Muscle layer of duodenum (tissue), 2 donors: ENCODE results near the gene DNER.

ENCODE experiments used
- H3K27ac ChIP-seq: one replicate; pipeline ENCODE4 v1.7.0; 2013; ENCODE audit warnings: mild to moderate bottlenecking, low read length
- H3K27me3 ChIP-seq: one replicate; pipeline ENCODE4 v1.7.0; 2013; ENCODE audit warnings: low read depth, mild to moderate bottlenecking, control low read depth, low read length
- H3K36me3 ChIP-seq, 2 donors: one replicate each; pipeline ENCODE4 v1.7.0; 2013; ENCODE audit warnings: low read length in 2 of 2, control low read depth in 1 of 2, mild to moderate bottlenecking in 1 of 2; ENCODE audit not compliant: insufficient read depth in 2 of 2, control insufficient read depth in 1 of 2
- H3K4me1 ChIP-seq, 2 donors: one replicate each; pipeline ENCODE4 v1.7.0; 2013; ENCODE audit warnings: low read length in 2 of 2, mild to moderate bottlenecking in 2 of 2, control low read depth in 1 of 2, moderate library complexity in 1 of 2; ENCODE audit not compliant: insufficient read depth in 2 of 2, control insufficient read depth in 1 of 2
- H3K4me3 ChIP-seq, 2 donors: one replicate each; pipeline ENCODE4 v1.7.0; 2013; ENCODE audit warnings: low read length in 2 of 2, low read depth in 1 of 2, mild to moderate bottlenecking in 1 of 2
- H3K9me3 ChIP-seq, 2 donors: one replicate each; pipeline ENCODE4 v1.7.0; 2013; ENCODE audit warnings: low read length in 2 of 2, control low read depth in 1 of 2, mild to moderate bottlenecking in 1 of 2; ENCODE audit not compliant: control insufficient read depth in 1 of 2
- donor health status: healthy.

Gene DNER

DNA sequence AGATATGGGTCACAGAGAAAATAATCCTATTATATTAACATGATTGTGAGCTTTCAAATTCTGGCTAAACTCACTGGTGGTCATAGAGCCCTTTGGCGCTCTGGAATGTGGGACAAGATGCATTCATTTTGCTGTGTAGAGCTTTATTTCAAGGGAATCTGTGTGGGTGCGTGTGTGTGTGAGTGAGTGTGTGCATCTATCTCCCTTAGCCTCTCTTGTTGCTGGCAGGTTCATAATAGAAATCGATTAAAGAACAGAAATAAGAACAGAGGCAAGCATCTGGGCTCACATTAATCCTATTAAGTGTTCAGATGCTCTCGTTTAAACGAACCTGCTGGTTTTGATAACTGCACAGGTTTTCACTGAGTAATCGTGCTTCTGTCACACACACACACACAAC lies 287.9 kb downstream of the DNER start:
- Histone ChIP-seq H3K4me1 (no peaks in the 10 kb centered on the region), H3K4me3 (no peak overlapping the region), H3K27me3 (no peaks in the 10 kb centered on the region), H3K36me3 (no peaks in the 10 kb centered on the region), H3K9me3 (no peaks in the 10 kb centered on the region), H3K27ac (no peak overlapping the region)

DNA sequence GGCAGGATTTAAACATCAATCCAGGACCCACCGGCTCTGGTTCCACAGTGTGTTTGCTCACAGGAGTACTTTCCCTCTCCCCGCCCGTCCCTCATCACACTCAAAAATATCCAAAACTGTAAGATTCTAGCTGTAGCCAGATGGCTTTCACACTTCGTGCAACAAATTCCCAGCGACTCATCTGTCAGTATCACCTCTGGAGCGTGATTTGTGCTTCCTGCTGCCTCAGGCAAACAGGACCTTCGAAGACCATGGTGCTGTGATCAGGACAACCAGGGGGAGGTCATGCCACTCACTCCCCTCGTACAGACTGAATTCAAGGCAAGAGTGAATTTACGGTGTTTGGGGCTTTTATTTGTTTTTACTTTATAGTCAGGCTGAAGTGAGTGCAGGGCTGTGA lies 288.8 kb downstream of the DNER start:
- Histone ChIP-seq H3K4me3 (no peak overlapping the region), H3K27ac (no peak overlapping the region), H3K27me3 (no peaks in the 10 kb centered on the region), H3K36me3 (no peaks in the 10 kb centered on the region), H3K9me3 (no peaks in the 10 kb centered on the region), H3K4me1 (no peaks in the 10 kb centered on the region)

DNA sequence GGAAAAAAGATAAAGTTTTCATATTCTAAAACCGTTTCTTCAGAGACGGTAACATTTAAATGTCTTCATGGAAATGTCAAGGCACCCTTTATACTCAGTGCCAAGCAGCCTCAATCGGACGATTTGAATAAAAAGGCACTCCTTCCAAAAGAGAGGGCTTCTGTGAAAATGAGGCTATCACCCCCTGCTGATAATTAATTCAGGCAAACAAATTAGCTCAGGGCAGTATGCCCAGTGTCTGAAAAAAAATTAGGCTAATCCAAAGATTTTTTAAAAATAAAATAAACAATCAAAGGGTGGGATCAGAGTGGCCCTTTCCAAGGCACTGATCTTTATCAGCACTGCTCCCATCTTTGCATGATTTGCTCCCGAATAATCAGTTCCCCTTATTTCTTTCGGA lies 292.3 kb downstream of the DNER start:
- Histone ChIP-seq H3K4me1 (peaks cover 0 to 9% of the 10 kb centered on the region in 2 donors), H3K4me3 (no peak overlapping the region), H3K9me3 (no peaks in the 10 kb centered on the region), H3K27me3 (no peaks in the 10 kb centered on the region), H3K36me3 (no peaks in the 10 kb centered on the region), H3K27ac (no peak overlapping the region)

DNA sequence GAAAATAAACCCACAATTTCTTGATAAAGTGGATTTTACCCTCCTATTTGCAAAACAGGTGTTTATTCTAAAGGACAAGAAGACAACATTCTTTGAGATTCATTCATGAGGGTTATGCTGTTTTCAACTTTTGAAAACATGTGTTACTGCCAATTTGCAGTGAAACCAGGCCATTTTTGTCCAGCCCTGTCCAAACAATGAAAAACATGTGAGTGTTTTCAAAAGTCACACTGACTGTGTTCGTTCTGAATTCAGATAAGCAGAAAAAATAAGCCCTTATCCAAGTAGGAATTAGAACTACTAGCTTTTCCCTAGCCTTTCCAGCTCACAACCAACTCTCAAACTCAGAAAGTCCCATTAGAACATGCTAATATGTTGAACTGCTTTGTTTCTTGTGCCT lies 295.2 kb downstream of the DNER start:
- H3K27me3 ChIP-seq: no peaks in the 10 kb centered on the region
- H3K9me3 ChIP-seq: no peaks in the 10 kb centered on the region
- peaks cover 0 to 9% of the 10 kb centered on the region in 2 donors for H3K4me1 ChIP-seq
- H3K36me3 ChIP-seq: no peaks in the 10 kb centered on the region
- peak overlapping the region; percentile 41 for H3K27ac ChIP-seq
- H3K4me3 ChIP-seq: no peak overlapping the region

DNA sequence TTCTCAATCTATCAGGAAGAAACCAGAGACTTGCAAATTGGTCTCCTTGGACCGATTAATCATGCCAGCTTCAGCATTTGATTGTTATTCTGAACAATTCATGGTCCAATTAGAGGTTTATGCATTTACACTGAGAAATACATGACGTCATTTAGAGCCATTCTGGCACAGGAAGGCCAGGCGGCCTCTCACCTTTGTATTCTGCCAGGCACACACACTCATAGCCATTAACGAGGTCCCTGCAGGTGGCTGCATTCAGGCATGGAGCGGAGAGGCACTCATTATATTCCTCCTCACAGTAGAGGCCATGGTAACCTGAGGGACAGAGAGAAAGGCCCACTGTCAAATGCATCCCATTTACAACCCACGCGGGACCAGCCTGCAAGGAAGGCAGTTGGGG lies 296.4 kb downstream of the DNER start:
- Histone ChIP-seq H3K27me3 (no peaks in the 10 kb centered on the region), H3K36me3 (no peaks in the 10 kb centered on the region), H3K4me1 (peaks cover 0 to 9% of the 10 kb centered on the region in 2 donors), H3K4me3 (no peak overlapping the region), H3K27ac (no peak overlapping the region), H3K9me3 (no peaks in the 10 kb centered on the region)

DNA sequence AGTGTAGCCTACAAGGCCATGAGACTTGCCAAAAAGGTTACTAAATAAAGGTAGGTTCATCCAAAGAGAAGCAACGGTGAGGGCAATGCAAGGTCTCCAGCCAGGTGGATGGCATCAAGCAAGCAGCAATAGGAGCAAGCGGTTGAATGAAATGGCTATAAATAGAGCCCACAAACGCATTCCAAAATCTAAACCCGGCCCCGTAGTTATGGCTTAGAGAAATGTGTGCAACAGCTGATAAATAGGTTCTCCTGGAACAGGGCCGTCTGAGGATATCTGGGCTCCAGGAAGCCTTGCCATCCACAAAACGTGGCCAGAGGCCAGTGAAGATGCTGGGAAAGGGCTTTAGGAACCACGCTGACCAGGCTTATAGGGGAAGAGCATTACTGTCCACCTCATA lies 297.2 kb downstream of the DNER start:
- Histone ChIP-seq H3K36me3 (no peaks in the 10 kb centered on the region), H3K4me1 (peaks cover 0 to 9% of the 10 kb centered on the region in 2 donors), H3K9me3 (no peaks in the 10 kb centered on the region), H3K27ac (peak overlapping the region; percentile 66), H3K4me3 (no peak overlapping the region), H3K27me3 (no peaks in the 10 kb centered on the region)

DNA sequence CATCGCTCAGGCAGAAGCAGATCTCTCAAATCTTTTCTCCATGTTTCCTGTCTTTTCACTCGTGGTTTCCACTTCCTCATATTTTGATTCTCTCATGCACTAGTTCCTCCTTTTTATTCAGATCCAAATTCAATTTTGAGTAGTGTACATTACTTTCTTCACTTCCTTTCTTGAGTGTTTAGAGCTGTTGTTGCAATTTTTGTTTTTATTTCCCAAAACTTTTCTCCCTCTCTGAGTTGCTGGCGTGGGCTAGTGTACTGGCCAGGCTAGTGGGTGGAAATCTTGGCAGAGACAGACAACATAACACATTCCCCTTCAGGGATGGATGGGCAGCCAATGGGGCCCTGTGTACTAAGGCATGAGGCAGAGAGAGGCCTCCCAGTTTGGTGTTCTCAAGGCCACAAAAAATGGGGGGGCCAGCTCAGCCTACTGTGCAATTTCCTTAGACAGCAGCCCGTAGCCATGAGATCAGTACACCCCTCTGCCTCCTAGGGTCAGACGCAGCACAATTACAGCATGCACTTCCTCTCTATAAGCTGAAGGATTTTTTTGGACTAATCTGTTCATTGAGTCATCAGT lies 298.1 kb downstream of the DNER start:
- no peaks in the 10 kb centered on the region for H3K36me3 ChIP-seq
- peak overlapping the region; percentile 66 for H3K27ac ChIP-seq
- H3K9me3 ChIP-seq: no peaks in the 10 kb centered on the region
- H3K27me3 ChIP-seq: no peaks in the 10 kb centered on the region
- peaks cover 0 to 9% of the 10 kb centered on the region in 2 donors for H3K4me1 ChIP-seq
- H3K4me3 ChIP-seq: no peak overlapping the region

DNA sequence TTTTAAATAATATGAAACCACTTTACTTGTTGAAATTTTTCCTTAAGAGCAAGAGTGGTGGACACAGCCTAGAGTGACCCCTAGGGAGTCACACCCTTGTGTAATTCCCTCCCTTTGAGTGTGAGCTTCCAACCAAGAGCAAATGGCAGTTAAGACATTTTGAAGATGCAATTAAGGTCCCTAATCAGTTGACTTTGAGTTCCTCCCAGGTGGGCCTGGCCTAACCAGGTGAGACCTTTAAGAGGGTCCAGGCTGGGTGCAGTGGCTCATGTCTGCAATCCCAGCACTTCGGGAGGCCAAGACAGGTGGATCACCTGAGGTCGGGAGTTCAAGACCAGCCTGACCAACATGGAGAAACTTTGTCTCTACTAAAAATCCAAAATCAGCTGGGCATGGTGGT lies 299.7 kb downstream of the DNER start:
- no peak overlapping the region for H3K4me3 ChIP-seq
- H3K27me3 ChIP-seq: no peaks in the 10 kb centered on the region
- peaks cover 0 to 9% of the 10 kb centered on the region in 2 donors for H3K4me1 ChIP-seq
- H3K27ac ChIP-seq: no peak overlapping the region
- H3K36me3 ChIP-seq: no peaks in the 10 kb centered on the region
- H3K9me3 ChIP-seq: no peaks in the 10 kb centered on the region

DNA sequence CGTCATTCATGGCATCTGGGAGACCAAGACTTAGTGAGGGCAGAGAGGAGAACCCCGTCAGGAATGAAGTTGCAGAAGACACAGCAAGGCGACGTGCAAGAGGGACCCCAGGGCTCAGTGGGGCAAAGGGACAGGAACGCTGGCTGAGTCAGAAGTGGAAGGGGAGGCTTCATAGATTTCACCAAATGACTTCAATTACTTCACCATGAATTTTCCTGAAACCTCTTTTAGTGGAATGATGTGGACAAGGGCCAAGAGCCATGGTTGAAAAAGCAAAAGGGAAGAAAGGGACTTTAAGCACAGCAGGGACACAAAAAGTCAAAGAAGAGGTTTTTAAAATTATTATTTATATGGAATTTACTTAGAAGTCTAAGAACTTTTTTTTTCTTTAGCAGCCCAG lies 301.7 kb downstream of the DNER start:
- Histone ChIP-seq H3K27me3 (no peaks in the 10 kb centered on the region), H3K4me1 (peaks cover 0 to 6% of the 10 kb centered on the region in 2 donors), H3K27ac (no peak overlapping the region), H3K4me3 (no peak overlapping the region), H3K36me3 (no peaks in the 10 kb centered on the region), H3K9me3 (no peaks in the 10 kb centered on the region)

DNA sequence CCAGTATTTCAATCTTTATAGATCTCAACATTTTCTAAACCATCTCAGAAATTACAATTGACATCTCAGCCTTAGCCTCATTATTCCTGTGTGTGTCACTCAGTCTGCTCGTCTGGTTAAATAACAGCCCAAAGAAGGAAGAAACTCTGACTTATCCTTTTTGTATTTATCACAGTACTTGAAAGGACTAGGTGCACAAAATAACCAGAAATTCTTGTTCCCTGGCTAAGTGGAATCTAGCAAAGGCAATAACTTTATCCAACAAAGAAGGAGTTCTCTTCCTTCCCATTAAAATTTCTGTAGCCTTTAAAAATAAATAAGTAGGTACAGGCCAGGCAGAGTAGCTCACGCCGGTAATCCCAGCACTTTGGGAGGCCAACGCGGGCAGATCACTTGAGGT lies 303.4 kb downstream of the DNER start:
- H3K4me1 ChIP-seq: peaks cover 0 to 11% of the 10 kb centered on the region in 2 donors
- no peaks in the 10 kb centered on the region for H3K36me3 ChIP-seq
- no peak overlapping the region for H3K4me3 ChIP-seq
- no peaks in the 10 kb centered on the region for H3K27me3 ChIP-seq
- H3K9me3 ChIP-seq: no peaks in the 10 kb centered on the region
- H3K27ac ChIP-seq: no peak overlapping the region

DNA sequence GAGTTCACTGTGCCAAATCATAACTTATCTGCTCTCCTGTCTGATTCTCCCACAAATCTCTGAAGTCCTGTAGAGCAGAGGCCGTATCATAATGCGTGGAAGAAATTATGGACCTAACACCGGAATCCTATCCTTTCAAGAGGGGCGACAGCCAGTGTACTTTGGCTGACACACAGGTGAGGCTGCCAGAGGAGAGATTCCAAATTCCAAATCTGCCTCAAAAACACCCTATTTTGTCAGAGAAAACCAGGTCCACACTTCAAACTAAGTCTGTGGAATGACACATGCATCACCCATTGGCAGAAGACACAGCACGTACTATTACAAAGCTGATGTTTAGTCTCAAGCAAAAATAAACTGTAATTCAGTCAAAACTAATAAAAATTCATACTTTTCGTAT lies 304.1 kb downstream of the DNER start:
- Histone ChIP-seq H3K9me3 (no peaks in the 10 kb centered on the region), H3K4me1 (peaks cover 0 to 11% of the 10 kb centered on the region in 2 donors), H3K27me3 (no peaks in the 10 kb centered on the region), H3K4me3 (no peak overlapping the region), H3K27ac (no peak overlapping the region), H3K36me3 (no peaks in the 10 kb centered on the region)

DNA sequence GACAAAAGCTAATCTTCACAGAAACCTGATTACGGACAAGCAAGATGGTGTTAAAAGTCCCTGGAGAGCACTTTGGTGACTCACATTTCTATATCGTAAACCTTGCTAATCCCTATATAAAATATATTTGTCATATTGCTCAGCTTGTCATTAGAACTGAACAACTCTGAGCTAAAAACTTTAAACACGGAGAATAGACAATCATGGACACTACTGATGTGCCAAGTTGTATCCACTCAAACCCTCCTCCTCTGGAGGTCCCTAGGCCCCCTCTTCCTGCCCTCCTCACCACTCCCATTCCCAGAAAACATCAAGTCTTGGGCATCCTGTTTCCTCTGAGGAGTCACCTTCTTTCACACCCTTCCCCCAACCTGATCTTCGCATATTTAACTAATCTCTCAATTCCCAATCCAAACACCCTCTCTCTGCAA lies 304.6 kb downstream of the DNER start:
- H3K27me3 ChIP-seq: no peaks in the 10 kb centered on the region
- H3K36me3 ChIP-seq: no peaks in the 10 kb centered on the region
- no peak overlapping the region for H3K27ac ChIP-seq
- H3K4me3 ChIP-seq: no peak overlapping the region
- H3K4me1 ChIP-seq: peaks cover 0 to 11% of the 10 kb centered on the region in 2 donors
- no peaks in the 10 kb centered on the region for H3K9me3 ChIP-seq
